SK-MEL-5 (cell line): ENCODE data around the gene MYH11. TPM values are rescaled to one million over a fixed set of nuclear protein-coding genes. Genes with fewer than 3 reads are reported as not detected.
A peak's percentile ranks its signal among the peaks of the same experiment; 100 is the strongest.
"Not testable (repeated sequence)": the region's sequence is repeated elsewhere in the genome, so short reads cannot be mapped to it uniquely, and the experiment has no call there.

Experiments
- DNase-seq: peaks from one replicate; pipeline ENCODE4 v3.0.0-alpha.2; 2016; ENCODE audit warnings: low read depth, low spot score
- in situ Hi-C: cut with HindIII; loops from 2 replicates; pipeline ENCODE4 v1.10.0; 2016; ENCODE audit warnings: low sequenced_read_pairs, high pct_unique_total_duplicates, low pct_unique_long_range_greater_than_20kb
- total RNA-seq: library from RNA; depleted of rRNA; stranded (reverse); fragments of >200 nt; shearing (Covaris generic); gene quantifications from 2 replicates; pipeline ENCODE4 v1.2.3, GENCODE V29; 2014

Gene MYH11
- total RNA-seq, 1 experiment from 2014 or later: not detected

GRCh38 chr16:15827709-15828343, 29.0 kb downstream of the MYH11 start:
- no peak for DNase-seq
- in situ Hi-C loops: no loop called here

GRCh38 chr16:15827299-15827698, 29.5 kb downstream of the MYH11 start:
- in situ Hi-C loops: no loop called here
- DNase-seq: no peak

DNA sequence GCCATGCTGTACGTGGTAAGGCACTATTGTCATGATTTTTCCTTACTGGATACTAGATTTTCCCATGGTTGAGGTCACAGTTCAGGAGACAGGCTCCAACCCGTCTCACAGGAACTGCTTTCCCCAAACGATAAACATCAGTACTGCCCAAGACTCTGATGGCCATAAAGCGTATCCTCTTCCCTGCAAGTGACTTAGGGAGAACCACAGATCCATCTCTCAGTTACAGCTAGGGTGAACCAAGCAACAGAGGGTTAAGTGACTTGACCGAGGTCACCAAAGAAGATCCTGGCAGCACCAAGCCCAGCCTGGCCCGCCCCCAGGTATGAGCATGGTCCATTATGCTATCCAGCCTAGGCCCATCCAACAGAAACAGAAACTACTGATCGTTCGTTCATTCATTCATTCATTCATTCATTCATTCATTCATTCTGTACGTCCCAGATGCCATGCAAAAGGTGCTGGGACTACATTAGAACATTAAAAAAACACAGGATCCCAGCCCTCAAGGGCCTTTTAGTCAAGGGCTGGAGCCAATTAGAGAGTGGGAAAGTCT, 31.0 kb downstream of the MYH11 start:
- no peak for DNase-seq
- in situ Hi-C loops: no loop called here

DNA sequence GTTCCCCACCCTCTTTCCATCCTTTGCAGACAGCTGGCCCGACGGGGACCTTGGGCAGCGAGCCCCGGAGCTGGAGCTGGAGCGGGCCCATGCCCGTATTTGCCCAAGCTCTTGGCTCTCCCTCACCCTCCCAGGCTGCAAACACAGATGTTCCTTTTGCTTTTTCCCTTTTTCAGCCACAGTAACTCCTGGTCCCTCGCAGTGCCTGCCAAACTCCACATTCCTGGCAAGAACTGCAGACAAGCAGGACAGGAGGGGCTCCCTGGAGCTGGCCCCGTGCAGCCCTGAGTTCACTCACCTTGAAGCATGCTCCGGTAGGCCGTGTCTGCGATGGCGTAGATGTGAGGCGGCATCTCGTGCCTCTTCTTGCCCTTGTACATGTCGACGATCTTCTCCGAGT, 33.9 kb downstream of the MYH11 start:
- in situ Hi-C loops: no loop called here
- no peak for DNase-seq

GRCh38 chr16:15820837-15821236, 36.0 kb downstream of the MYH11 start:
- no peak for DNase-seq
- in situ Hi-C loops: no loop called here

- in situ Hi-C loops: no loop called here
- DNase-seq: no peak
These were observed 37.8 kb downstream of the MYH11 start for GRCh38 chr16:15819046-15819445.

DNA sequence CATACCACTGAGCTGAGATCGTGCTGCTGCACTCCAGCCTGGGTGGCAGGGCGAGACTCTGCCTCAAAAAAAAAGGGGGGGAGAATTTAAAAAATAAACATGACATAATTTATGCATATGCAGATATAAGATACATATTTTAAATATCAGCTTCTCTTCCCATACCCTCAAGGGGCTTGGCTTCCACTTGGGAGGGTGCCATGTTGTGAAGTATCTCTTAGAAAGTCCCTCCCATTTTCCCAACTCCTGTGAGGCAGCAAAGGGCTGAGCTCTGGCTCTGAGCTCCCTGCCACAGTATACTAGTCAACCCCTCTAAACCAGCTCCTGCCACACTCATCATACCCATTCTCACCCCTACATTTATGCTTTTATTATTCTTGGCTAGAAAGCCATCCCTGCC, 39.4 kb downstream of the MYH11 start:
- in situ Hi-C loops: no loop called here
- DNase-seq: no peak

DNA sequence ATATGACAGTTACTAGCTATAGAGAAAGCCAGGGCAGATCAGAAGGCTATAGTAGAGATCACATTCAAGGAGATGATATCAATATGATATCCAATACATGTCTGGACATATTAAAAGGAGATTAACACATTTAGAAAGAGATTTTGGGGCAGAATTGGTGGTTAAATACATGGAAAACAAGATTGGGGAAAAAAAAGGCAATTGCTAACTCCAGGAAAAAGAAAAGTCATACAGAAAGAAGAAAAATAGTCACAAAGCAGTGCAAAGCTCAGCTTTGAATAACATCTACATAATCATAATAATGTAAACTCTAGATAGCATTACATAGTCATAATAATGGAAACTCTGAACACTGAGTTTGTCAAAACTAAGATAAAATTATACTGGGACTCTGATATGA, 40.6 kb downstream of the MYH11 start:
- no peak for DNase-seq
- in situ Hi-C loops: no loop called here

DNA sequence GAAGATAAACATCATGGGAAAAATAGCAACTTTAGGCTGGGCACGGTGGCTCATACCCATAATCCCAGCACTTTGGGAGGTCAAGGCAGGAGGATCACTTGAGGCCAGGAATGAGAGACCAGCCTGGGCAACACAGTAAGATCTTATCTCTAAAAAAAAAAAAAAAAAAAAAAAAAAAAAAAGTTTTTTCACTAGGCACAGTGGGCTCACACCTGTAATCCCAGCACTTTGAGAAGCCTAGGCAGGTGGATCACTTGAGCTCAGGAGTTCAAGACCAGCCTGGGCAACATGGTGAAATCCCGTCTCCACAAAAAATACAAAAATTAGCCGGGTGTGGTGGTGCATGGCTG, 44.5 kb downstream of the MYH11 start:
- DNase-seq, in situ Hi-C loops: not testable (repeated sequence)

GRCh38 chr16:15811481-15812400, 45.1 kb downstream of the MYH11 start:
- peak; percentile 37 for DNase-seq
- in situ Hi-C loops: no loop called here

- no peak for DNase-seq
- in situ Hi-C loops: no loop called here
These were observed 45.9 kb downstream of the MYH11 start for GRCh38 chr16:15810949-15811348.

DNA sequence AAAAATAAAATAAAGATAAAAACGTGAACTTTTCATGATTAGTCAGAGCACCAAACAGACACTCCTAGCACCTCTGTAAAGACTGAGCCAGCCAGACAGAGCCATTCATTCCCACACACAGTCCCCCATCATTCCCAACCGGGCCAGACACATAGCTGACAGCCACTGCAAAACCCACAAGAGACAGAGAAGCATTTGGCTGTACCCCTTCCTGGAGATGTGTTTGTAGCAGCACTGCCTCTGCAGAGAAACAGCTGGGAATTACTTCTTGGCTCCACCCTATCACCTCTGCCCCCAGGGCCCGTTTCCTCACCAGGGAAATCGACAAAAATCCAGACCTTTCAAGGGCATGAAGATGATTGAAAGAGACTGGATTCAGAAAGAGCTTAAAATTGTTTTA, 46.4 kb downstream of the MYH11 start:
- in situ Hi-C loops: no loop called here
- no peak for DNase-seq

DNA sequence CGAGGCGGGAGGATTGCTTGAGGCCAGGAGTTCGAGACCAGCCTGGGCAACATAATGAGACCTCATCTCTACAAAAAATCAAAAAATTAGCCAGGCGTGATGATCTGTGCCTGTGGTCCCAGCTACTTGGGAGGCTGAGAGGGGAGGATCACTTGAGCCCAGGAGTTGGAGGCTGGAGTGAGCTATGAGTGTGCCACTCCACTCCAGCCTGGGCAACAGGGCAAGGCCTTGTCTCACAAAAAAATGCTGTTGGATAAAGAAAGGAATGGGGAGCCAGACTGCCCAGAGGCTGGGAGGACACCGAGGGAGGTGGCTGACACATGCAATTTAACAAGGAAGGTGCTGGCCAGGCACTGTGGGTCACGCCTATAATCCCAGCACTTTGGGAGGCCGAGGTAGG, 47.5 kb downstream of the MYH11 start:
- in situ Hi-C loops, DNase-seq: not testable (repeated sequence)

DNA sequence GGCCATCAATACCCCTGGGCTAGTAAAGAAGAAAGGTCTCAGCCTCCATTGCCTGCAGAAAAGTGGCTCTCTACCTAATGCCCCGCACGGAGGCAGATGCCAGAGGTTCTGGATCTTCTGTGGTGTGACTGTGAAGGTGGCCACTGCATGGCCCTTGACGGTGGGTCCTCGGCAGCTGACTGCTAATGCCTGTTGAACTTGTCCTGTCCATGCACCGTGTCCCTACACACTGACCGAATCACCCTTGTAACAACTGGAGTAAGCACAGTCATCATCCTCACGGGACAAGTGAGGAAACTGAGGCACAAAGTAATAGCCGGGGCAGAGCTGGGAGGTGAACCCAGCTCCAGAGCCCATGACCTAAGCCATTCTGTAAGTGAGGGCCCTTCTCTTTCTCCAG, 48.8 kb downstream of the MYH11 start:
- in situ Hi-C loops: no loop called here
- DNase-seq: no peak

- in situ Hi-C loops: no loop called here
- no peak for DNase-seq
These were observed 49.2 kb downstream of the MYH11 start for GRCh38 chr16:15807603-15808009.

GRCh38 chr16:15803618-15804017, 53.2 kb downstream of the MYH11 start:
- no peak for DNase-seq
- in situ Hi-C loops: no loop called here

- no peak for DNase-seq
- in situ Hi-C loops: no loop called here
These were observed 56.9 kb downstream of the MYH11 start for GRCh38 chr16:15799851-15800495.

DNA sequence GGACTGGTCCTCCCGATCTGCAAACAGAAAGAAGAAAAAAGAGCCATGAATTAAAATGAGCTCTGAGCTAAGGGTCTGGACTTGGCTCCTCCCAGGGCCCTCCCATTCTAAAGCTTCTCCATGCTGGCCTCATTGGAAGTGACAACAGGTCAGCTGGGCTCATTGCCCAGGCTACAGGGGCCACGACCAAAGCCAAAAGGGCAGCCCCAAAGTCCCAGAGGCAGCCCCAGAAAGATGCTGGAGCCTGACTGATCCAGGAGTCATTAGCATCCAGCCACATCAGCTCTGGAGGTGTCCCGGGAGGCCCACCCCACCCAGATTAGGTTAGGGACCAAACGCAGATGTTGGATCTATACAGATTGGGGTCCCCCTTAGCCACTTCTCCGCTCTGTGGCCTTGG, 58.2 kb downstream of the MYH11 start:
- no peak for DNase-seq
- in situ Hi-C loops: no loop called here
